HEK293 (cell line): Measurements from ENCODE around the gene MPG.

Source experiments
- BCL11B ChIP-seq: fragments of 450-650 bp; formaldehyde crosslinking; IDR thresholded peaks from 2 replicates; pipeline ENCODE4 v1.5.1; 2016; ENCODE audit warnings: low read depth, missing biosample characterization, missing genetic modification characterization
- GLIS1 ChIP-seq: fragments of 450-650 bp; formaldehyde crosslinking; IDR thresholded peaks from 2 replicates; pipeline ENCODE4 v1.5.1; 2016; ENCODE audit warnings: missing biosample characterization, missing genetic modification characterization
- IKZF3 ChIP-seq: fragments of 450-650 bp; IDR thresholded peaks from 2 replicates; pipeline ENCODE4 v1.5.0; 2018; ENCODE audit warnings: missing biosample characterization, mild to moderate bottlenecking, missing genetic modification characterization, moderate library complexity
- INSM2 ChIP-seq: fragments of 450-650 bp; formaldehyde crosslinking; IDR thresholded peaks from 2 replicates; pipeline ENCODE4 v1.5.1; 2016; ENCODE audit warnings: missing biosample characterization, missing genetic modification characterization
- KLF16 ChIP-seq: fragments of 450-650 bp; formaldehyde crosslinking; IDR thresholded peaks from 2 replicates; pipeline ENCODE4 v1.5.1; 2017; ENCODE audit warnings: missing biosample characterization, missing genetic modification characterization
- KLF9 ChIP-seq: fragments of 450-650 bp; formaldehyde crosslinking; IDR thresholded peaks from 2 replicates; pipeline ENCODE4 v1.5.1; 2016; ENCODE audit warnings: missing biosample characterization, missing genetic modification characterization, low read depth
- MYNN ChIP-seq: fragments of 450-650 bp; formaldehyde crosslinking; IDR thresholded peaks from 2 replicates; pipeline ENCODE4 v1.5.1; 2016; ENCODE audit warnings: missing biosample characterization, missing genetic modification characterization, borderline replicate concordance
- OSR2 ChIP-seq: fragments of 450-650 bp; formaldehyde crosslinking; IDR thresholded peaks from 2 replicates; pipeline ENCODE4 v1.5.1; 2016; ENCODE audit warnings: missing biosample characterization, missing genetic modification characterization
- SCRT2 ChIP-seq: fragments of 450-650 bp; formaldehyde crosslinking; IDR thresholded peaks from 2 replicates; pipeline ENCODE4 v1.5.1; 2016; ENCODE audit warnings: missing biosample characterization, missing genetic modification characterization
- ZBTB26 ChIP-seq: fragments of 450-650 bp; formaldehyde crosslinking; optimal IDR thresholded peaks from 2 replicates; pipeline ENCODE3; 2016; ENCODE audit warnings: missing biosample characterization, mild to moderate bottlenecking, missing genetic modification characterization
- ZFP3 ChIP-seq: fragments of 450-650 bp; formaldehyde crosslinking; IDR thresholded peaks from 2 replicates; pipeline ENCODE4 v1.5.1; 2016; ENCODE audit warnings: low read depth, missing biosample characterization, missing genetic modification characterization
- ZNF132 ChIP-seq: fragments of 450-650 bp; formaldehyde crosslinking; IDR thresholded peaks from 2 replicates; pipeline ENCODE4 v1.5.1; 2017; ENCODE audit warnings: missing biosample characterization, missing genetic modification characterization, borderline replicate concordance
- ZNF146 ChIP-seq: fragments of 450-650 bp; formaldehyde crosslinking; IDR thresholded peaks from 2 replicates; pipeline ENCODE4 v1.5.1; 2016; ENCODE audit warnings: missing biosample characterization, missing genetic modification characterization
- ZNF155 ChIP-seq: fragments of 450-650 bp; formaldehyde crosslinking; IDR thresholded peaks from 2 replicates; pipeline ENCODE4 v1.5.1; 2016; ENCODE audit warnings: missing biosample characterization, missing genetic modification characterization
- ZNF211 ChIP-seq: fragments of 450-650 bp; formaldehyde crosslinking; IDR thresholded peaks from 2 replicates; pipeline ENCODE4 v1.5.1; 2016; ENCODE audit warnings: low read depth, missing biosample characterization, missing genetic modification characterization
- ZNF335 ChIP-seq: fragments of 450-650 bp; formaldehyde crosslinking; conservative IDR thresholded peaks from 2 replicates; pipeline ENCODE4 v1.5.1; 2016; ENCODE audit warnings: missing biosample characterization, missing genetic modification characterization
- ZNF341 ChIP-seq: fragments of 450-650 bp; formaldehyde crosslinking; IDR thresholded peaks from 2 replicates; pipeline ENCODE4; 2016; ENCODE audit warnings: low read depth, missing biosample characterization, missing genetic modification characterization
- ZNF354C ChIP-seq: fragments of 450-650 bp; formaldehyde crosslinking; IDR thresholded peaks from 2 replicates; pipeline ENCODE4 v1.5.1; 2016; ENCODE audit warnings: missing biosample characterization, missing genetic modification characterization, low read depth, borderline replicate concordance
- ZNF37A ChIP-seq: fragments of 450-650 bp; IDR thresholded peaks from 2 replicates; pipeline ENCODE4 v1.5.1; 2018; ENCODE audit warnings: missing biosample characterization, missing genetic modification characterization
- ZNF394 ChIP-seq: fragments of 450-650 bp; formaldehyde crosslinking; IDR thresholded peaks from 2 replicates; pipeline ENCODE4 v1.5.1; 2016; ENCODE audit warnings: missing biosample characterization, missing genetic modification characterization, mild to moderate bottlenecking, moderate library complexity, borderline replicate concordance
- ZNF416 ChIP-seq: fragments of 450-650 bp; formaldehyde crosslinking; IDR thresholded peaks from 2 replicates; pipeline ENCODE4 v1.5.1; 2016; ENCODE audit warnings: missing biosample characterization, missing genetic modification characterization
- ZNF544 ChIP-seq: fragments of 450-650 bp; formaldehyde crosslinking; IDR thresholded peaks from 2 replicates; pipeline ENCODE4 v1.5.0; 2017; ENCODE audit warnings: missing biosample characterization, missing genetic modification characterization
- ZNF549 ChIP-seq: fragments of 450-650 bp; IDR thresholded peaks from 2 replicates; pipeline ENCODE4 v1.5.1; 2018; ENCODE audit warnings: missing biosample characterization, missing genetic modification characterization, mild to moderate bottlenecking, inconsistent platforms, moderate library complexity
- ZNF555 ChIP-seq: fragments of 450-650 bp; formaldehyde crosslinking; conservative IDR thresholded peaks from 2 replicates; pipeline ENCODE4 v1.5.1; 2017; ENCODE audit warnings: missing biosample characterization, mild to moderate bottlenecking, missing genetic modification characterization, inconsistent platforms
- ZNF561 ChIP-seq: fragments of 450-650 bp; IDR thresholded peaks from 2 replicates; pipeline ENCODE4 v1.5.1; 2018; ENCODE audit warnings: missing biosample characterization, missing genetic modification characterization, borderline replicate concordance
- ZNF624 ChIP-seq: fragments of 450-650 bp; formaldehyde crosslinking; IDR thresholded peaks from 2 replicates; pipeline ENCODE4 v1.5.1; 2017; ENCODE audit warnings: missing biosample characterization, missing genetic modification characterization
- ZNF658 ChIP-seq: fragments of 450-650 bp; formaldehyde crosslinking; IDR thresholded peaks from 2 replicates; pipeline ENCODE4; 2016; ENCODE audit warnings: missing biosample characterization, missing genetic modification characterization
- ZNF660 ChIP-seq: fragments of 450-650 bp; IDR thresholded peaks from 2 replicates; pipeline ENCODE4 v1.5.1; 2018; ENCODE audit warnings: missing biosample characterization, mild to moderate bottlenecking, missing genetic modification characterization
- ZNF670 ChIP-seq: fragments of 450-650 bp; formaldehyde crosslinking; IDR thresholded peaks from 2 replicates; pipeline ENCODE4 v1.5.1; 2016; ENCODE audit warnings: missing biosample characterization, missing genetic modification characterization, low read depth
- ZNF76 ChIP-seq: fragments of 450-650 bp; formaldehyde crosslinking; IDR thresholded peaks from 2 replicates; pipeline ENCODE4; 2016; ENCODE audit warnings: low read depth, missing biosample characterization, missing genetic modification characterization, borderline replicate concordance
- ZNF768 ChIP-seq: fragments of 450-650 bp; formaldehyde crosslinking; IDR thresholded peaks from 2 replicates; pipeline ENCODE4 v1.5.1; 2018; ENCODE audit warnings: missing biosample characterization, mild to moderate bottlenecking, missing genetic modification characterization
- ZSCAN23 ChIP-seq: fragments of 450-650 bp; formaldehyde crosslinking; IDR thresholded peaks from 2 replicates; pipeline ENCODE4 v1.5.1; 2016; ENCODE audit warnings: missing biosample characterization, missing genetic modification characterization
- ZXDB ChIP-seq: fragments of 450-650 bp; formaldehyde crosslinking; IDR thresholded peaks from 2 replicates; pipeline ENCODE4 v1.5.1; 2016; ENCODE audit warnings: missing biosample characterization, missing genetic modification characterization
- TF ChIP-seq, protein P1 (sequence below): fragments of 450-650 bp; formaldehyde crosslinking; IDR thresholded peaks from 2 replicates; pipeline ENCODE4 v1.5.1; 2016; ENCODE audit warnings: missing biosample characterization, missing genetic modification characterization
- TF ChIP-seq, protein P2 (sequence below): fragments of 450-650 bp; formaldehyde crosslinking; IDR thresholded peaks from 2 replicates; pipeline ENCODE4 v1.5.1; 2016; ENCODE audit warnings: missing biosample characterization, missing genetic modification characterization

The MPG gene

GRCh38 chr16:71540-72401, 6.3 kb upstream of the MPG start (continued):
- TF ChIP-seq ZNF76 (tag by site-specific recombination), result peak; percentile 58
- TF ChIP-seq ZNF354C (tag by site-specific recombination), result no peak
- TF ChIP-seq MYNN (tag by site-specific recombination), result no peak
- TF ChIP-seq KLF16 (tag by site-specific recombination), result no peak; the same call in 1 of the 2 replicates
- TF ChIP-seq ZXDB (tag by site-specific recombination), result 0 out of 2 replicates have a peak, but pooled peaks have one; percentile 13
- no peak for TF ChIP-seq OSR2 (tag by site-specific recombination)
- no peak for TF ChIP-seq SCRT2 (tag by site-specific recombination)
- TF ChIP-seq, protein P1, sequence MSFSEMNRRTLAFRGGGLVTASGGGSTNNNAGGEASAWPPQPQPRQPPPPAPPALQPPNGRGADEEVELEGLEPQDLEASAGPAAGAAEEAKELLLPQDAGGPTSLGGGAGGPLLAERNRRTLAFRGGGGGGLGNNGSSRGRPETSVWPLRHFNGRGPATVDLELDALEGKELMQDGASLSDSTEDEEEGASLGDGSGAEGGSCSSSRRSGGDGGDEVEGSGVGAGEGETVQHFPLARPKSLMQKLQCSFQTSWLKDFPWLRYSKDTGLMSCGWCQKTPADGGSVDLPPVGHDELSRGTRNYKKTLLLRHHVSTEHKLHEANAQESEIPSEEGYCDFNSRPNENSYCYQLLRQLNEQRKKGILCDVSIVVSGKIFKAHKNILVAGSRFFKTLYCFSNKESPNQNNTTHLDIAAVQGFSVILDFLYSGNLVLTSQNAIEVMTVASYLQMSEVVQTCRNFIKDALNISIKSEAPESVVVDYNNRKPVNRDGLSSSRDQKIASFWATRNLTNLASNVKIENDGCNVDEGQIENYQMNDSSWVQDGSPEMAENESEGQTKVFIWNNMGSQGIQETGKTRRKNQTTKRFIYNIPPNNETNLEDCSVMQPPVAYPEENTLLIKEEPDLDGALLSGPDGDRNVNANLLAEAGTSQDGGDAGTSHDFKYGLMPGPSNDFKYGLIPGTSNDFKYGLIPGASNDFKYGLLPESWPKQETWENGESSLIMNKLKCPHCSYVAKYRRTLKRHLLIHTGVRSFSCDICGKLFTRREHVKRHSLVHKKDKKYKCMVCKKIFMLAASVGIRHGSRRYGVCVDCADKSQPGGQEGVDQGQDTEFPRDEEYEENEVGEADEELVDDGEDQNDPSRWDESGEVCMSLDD, result no peak
- TF ChIP-seq GLIS1 (tag by site-specific recombination), result peak; percentile 99
- TF ChIP-seq ZNF335 (tag by site-specific recombination), result peak; percentile 55
- no peak for TF ChIP-seq ZNF624 (tag by site-specific recombination)
- no peak for TF ChIP-seq ZSCAN23 (tag by site-specific recombination)
- TF ChIP-seq BCL11B, result no peak
- TF ChIP-seq ZNF768, result no peak
- no peak for TF ChIP-seq ZNF211
- peak; percentile 65; the same call in 1 of the 2 replicates for TF ChIP-seq ZNF561
- TF ChIP-seq ZNF670, result no peak
- no peak for TF ChIP-seq ZNF660
- TF ChIP-seq ZNF658 (tag by site-specific recombination), result no peak
- peak; percentile 29 for TF ChIP-seq ZBTB26 (tag by site-specific recombination)
- 0 out of 2 replicates have a peak, but pooled peaks have one; percentile 36 for TF ChIP-seq KLF9 (tag by site-specific recombination)
- no peak for TF ChIP-seq ZNF155 (tag by site-specific recombination)
- no peak for TF ChIP-seq INSM2 (tag by site-specific recombination)
- TF ChIP-seq ZNF416 (tag by site-specific recombination), result no peak
- TF ChIP-seq ZNF37A, result no peak
- no peak for TF ChIP-seq ZNF555
- no peak for TF ChIP-seq ZFP3
- TF ChIP-seq, protein P2, sequence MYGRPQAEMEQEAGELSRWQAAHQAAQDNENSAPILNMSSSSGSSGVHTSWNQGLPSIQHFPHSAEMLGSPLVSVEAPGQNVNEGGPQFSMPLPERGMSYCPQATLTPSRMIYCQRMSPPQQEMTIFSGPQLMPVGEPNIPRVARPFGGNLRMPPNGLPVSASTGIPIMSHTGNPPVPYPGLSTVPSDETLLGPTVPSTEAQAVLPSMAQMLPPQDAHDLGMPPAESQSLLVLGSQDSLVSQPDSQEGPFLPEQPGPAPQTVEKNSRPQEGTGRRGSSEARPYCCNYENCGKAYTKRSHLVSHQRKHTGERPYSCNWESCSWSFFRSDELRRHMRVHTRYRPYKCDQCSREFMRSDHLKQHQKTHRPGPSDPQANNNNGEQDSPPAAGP (tag by site-specific recombination), result no peak
- no peak for TF ChIP-seq ZNF549
- TF ChIP-seq ZNF544 (tag by site-specific recombination), result no peak
- peak; percentile 61 for TF ChIP-seq IKZF3 (tag by site-specific recombination)
- TF ChIP-seq ZNF132, result no peak
- TF ChIP-seq ZNF341 (tag by site-specific recombination), result peak; percentile 65
- TF ChIP-seq ZNF394 (tag by site-specific recombination), result no peak
- no peak for TF ChIP-seq ZNF146 (tag by site-specific recombination)
